ENCODE measurements around the gene SLITRK3.
"Not testable (repeated sequence)": the region's sequence is repeated elsewhere in the genome, so short reads cannot be mapped to it uniquely, and the experiment has no call there.

The SLITRK3 gene

DNA sequence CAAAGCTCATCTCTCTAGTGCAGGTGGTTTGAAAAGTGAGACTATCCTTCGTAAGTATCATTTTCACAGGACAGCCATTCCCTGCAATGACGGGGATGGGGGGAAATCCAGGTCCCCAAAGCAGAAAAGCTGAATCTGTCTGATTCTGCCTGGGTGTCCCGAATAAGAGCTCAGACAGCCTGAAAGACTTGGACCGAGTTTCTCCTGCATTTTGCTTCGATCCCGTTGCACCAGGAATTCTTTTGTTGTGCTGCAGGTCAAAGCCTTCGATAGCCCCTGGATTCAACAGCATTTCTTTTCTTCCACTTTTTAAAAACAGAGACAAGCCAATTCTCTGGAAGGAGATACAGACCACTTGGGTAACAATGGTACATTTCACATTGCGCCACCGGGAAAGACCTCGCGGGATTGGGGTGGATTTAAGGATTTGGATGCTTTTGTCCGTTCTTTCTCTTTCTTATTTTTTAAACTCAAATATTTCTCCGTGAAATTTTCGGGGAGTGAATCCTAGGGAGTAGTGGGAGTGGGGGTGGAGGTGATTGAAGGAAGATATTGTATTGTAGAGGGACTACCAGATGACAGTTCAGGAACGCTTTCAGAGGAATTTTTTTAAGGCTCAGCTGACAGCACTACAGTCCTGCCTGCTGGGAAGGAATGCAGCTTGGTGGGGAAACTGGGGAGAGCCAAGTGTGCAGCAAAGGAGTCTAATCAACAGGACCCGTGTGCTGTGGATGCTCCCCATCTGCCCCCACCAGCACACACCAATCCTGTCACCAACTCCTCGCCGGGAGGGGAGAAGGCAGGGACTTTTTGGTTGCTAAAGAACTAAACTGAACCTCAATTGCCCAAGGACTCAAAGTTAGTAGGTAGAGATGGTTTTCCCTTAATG, 2.6 kb downstream of the SLITRK3 start:
- DNase-seq (ENCODE audit: extremely low read depth in 1 of 2, low read depth in 1 of 2) = no peak

DNA sequence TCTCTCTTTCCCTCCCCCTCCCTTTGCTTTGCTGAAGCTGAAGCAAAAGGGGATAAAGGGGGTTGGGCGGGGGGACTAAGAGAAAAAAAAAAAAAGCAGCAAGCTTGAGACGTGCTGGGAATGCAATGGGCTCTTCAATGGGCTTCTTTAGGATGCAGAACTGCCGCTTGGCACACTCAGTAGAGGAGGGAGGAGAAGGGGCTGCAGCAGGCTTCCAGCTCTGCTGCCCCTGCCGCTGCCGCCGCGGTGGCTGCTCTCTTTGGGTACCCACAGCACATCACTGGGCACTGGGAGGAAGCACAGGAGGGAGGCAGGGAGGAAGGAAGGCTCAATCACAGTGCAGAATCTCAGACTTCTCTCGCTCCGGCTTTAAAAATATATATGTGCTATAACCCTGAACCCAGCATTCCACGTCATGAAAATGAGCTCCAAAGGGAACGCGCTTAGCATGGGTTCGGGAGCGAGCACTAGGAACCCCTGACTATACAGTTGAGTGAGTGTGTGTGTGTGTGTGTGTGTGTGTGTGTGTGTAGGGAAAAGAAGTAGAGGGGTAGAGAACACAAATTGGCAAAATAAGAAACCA, 3.5 kb downstream of the SLITRK3 start:
- DNase-seq (ENCODE audit: extremely low read depth in 1 of 2, low read depth in 1 of 2) = no peak

DNA sequence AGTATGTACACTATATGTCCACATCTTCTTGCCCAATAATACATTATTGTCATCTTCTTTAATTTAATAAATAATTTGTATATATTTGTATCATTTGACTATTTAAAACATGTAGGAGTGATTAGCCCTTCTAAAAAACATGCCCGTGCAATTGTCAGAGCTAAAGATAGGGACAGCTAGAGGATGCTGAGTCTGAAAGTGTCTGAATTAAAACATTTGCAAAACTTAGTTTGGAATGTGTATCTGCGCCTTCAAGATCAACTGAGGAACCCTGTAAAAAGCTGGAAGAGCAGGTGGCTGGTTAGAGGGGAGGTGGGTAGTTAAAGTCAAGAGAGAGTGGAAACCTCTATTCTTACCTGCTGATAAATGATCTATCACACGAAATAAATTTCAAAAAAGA, 4.7 kb downstream of the SLITRK3 start:
- no peak for DNase-seq (ENCODE audit: extremely low read depth in 1 of 2, low read depth in 1 of 2)

DNA sequence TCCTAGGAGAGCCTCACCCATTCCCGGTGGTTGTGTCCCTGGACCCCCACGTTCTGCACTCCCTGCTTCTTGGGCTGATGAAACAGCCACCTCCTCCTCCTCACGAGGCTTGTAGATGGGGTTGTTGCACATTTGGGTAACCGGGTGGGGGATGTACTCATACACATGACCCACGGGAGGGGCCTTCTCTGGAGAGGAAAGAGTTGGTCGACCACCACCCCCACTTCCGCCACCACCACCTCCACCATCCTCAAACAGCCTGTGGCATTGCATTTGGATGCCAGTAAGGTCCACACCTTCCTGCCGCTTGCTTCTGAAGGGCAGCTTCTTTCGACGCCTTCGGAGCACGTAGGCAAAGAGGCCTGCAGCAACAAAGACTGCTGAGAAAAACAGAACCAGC, 7.7 kb downstream of the SLITRK3 start:
- no peak for DNase-seq (ENCODE audit: extremely low read depth in 1 of 2, low read depth in 1 of 2)

DNA sequence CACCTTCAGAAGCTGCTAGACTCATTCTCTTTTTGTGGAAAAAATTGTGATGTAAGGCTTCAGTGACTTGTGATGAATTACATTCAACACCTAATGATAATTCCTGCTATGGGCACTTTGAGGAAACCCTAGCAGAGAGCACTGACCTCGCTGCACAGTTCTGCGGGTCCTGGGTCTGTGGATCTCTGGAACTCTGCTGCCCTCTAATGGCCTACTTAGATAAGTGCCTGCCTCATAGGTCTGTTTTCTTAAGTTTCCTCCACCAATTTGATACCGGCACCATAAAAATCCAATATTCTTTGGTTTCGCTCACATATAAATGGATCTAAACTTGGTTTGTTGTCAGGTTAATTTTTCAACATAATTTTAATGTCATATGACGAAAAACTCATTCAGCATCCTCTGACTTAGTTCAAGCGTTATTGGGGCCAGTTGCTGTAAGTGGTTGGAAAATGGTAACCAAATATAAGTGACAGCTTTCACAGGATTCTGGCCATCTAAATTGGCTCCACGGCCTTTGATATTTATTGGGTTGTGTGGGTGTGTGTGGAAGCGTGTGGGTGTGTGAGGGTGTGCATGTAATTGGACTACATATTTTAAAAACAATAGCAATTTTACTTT, 10.4 kb downstream of the SLITRK3 start:
- peak in 1 of 2 donors; percentile 4 for DNase-seq (ENCODE audit: extremely low read depth in 1 of 2, low read depth in 1 of 2)

DNA sequence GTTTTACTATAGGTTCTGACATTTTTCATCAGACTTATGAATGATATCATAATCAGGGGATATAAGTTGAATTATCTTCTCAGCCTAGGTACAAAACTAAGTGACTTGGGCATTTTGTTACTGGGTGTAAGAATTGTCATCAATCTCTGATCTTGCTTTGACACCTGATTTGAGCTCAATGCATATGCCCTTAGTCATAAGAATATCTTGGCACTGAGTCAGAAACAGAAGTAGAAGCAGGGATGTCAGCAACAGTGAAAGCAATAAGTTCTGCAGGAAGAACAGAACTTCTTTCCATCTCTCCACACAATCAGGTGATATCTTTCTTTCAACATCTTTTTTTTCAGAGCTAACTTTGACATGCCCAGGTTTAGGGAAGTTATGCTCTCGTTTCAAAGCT, 14.6 kb downstream of the SLITRK3 start:
- no peak for DNase-seq (ENCODE audit: extremely low read depth in 1 of 2, low read depth in 1 of 2)

DNA sequence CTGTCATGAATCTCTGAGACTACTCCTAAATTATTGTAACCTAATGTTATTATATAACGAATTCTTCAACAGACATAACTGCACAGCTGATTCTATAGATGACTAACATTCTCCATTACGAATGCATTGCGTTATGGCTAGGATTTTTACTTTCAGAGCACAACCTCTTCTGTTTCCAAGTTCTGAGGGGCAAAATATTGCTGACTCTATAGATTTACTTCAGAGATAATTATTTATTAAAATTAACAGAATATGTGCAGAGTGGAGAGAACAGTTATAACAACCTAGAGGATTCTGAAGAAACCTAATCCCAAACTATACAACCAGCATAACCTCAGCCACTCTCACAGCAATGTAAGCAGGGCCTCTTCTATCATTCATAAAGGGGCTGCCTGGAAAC, 25.9 kb downstream of the SLITRK3 start:
- no peak for DNase-seq (ENCODE audit: extremely low read depth in 1 of 2, low read depth in 1 of 2)

DNA sequence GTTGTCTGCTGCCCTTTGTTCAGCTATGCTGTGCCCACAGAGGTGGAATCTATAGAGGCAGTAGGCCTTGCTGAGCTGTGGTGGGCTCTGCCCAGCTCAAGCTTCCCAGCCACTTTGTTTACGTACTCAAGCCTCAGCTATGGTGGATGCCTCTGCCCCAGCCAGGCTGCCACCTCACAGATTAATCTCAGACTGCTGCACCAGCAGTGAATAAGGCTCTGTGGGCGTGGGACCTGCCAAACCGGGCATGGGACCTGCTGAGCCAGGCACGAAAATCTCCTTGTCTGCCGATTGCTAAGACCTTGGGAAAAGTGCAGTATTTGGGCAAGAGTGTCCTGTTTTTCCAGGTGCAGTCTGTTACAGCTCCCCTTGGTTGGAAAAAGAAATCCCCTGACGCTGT, 26.8 kb downstream of the SLITRK3 start:
- no peak for DNase-seq (ENCODE audit: extremely low read depth in 1 of 2, low read depth in 1 of 2)

DNA sequence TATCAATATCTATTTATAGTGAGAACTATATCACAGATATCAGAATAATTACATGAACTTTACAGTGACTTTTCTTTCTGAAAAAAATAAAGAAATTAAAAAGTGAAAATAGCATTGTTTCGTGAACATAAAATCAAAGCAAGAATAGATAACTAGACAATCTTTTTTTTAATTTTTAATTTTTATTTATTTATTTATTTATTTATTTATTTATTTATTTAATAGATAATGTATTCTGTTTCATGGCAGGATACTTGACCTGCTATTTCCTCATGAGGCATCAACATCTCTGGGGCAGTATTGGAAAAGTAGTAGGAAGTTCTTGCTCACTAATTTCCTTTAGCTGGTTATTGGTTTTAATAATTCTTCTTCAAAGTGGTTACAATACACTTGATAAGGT, 33.3 kb downstream of the SLITRK3 start:
- no peak for DNase-seq (ENCODE audit: extremely low read depth in 1 of 2, low read depth in 1 of 2)

DNA sequence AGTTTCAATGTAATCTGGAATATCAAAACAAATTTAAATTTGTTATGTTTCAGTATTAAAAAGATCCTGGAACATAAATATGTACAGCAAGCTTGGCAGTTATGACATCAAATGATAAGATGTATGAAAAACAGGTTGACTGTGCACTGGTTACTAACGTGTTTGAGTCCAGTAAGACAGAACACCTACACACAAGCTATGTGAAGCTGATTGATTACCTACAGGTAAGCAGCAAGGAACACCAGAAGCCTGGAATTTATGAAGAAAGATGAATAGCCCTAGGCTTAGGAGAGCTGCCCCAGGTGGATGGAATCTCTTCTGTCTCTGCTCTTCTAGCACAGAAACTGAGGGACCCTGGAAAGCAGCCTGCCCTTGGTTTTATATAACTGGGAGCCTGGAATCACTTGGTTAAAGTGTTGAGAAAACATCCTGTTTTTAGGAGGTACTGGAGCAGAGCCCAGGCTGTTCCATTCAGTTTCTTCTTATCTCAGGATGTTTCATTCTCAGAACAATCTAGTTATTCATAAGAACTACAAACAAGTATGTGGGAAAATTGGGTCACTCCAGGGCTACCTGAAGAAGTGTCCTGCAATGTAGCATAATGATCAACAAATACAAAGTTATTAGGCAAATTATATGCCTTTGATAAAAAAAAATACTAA, 36.3 kb downstream of the SLITRK3 start:
- DNase-seq (ENCODE audit: extremely low read depth in 1 of 2, low read depth in 1 of 2) = no peak

DNA sequence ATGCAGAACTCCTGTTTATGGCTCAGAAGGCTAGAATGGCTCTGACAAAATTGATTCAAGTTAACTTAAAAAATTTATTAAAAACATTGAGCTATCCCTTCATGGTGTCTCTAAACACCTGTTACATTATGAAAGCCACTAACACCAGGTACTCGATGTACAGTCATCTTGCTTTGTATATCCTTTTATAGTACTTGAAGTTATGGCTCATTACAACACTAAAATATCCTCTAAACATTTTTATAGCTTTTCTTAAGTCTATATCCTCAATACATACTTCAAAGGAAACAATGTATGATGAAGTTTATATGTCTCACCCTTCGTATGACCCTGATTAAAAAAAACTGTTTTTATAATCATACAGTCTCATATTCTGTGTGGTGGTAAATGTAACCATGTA, 38.2 kb downstream of the SLITRK3 start:
- no peak for DNase-seq (ENCODE audit: extremely low read depth in 1 of 2, low read depth in 1 of 2)

DNA sequence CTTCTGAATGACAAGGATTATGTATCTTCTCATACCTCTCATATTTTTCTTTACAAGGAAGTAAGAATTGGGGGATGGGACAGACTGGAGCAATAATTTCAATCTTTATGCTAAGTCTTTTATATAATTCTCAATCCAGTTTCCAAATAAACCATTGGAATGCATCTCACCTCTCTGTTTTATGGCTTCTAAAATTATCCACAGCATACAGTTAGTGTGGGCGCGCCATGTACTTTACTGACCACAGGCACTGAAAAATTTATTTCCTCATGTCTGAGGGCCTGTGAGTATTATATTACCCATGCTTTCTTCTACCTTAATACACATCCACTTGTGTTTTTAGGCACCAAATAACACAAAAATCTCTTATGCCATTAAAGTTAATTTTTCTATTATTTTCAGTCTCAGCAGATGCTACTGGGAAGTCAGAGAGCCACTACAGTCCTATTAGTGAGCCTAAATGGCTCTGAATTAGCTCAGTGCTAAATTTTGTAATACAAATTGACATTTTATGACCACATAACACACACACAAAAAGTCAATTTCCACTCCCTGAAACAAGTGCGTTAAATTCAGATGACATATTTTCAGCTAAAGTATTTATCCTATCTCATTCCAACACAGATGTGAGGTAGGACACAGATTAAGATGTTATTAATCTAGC, 39.3 kb downstream of the SLITRK3 start:
- DNase-seq (ENCODE audit: extremely low read depth in 1 of 2, low read depth in 1 of 2) = no peak

DNA sequence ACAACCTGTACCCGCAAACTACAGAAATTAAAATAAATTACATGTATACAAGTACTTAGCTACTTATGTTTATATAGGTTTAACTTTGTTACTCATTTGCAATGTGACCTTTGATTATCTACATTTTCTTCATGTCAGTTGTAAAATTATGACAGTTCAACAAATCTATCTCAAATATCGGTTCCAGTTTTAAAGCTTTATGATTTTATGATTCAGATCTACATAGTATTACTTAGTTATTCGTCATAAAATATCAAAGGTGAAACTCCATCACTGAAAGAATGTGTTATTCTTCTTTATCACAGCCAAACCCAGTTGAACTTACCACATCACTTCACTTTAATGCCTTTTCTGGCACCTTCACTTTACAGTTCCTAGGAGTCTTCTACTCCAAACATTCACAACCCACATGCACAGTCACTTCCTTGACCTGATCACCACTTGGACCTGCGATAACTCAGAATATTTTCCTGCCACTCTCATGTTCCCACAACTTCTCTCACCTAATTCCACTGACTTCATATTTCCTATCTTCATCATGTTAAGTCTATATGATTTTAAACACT, 47.2 kb downstream of the SLITRK3 start:
- no peak for DNase-seq (ENCODE audit: extremely low read depth in 1 of 2, low read depth in 1 of 2)

DNA sequence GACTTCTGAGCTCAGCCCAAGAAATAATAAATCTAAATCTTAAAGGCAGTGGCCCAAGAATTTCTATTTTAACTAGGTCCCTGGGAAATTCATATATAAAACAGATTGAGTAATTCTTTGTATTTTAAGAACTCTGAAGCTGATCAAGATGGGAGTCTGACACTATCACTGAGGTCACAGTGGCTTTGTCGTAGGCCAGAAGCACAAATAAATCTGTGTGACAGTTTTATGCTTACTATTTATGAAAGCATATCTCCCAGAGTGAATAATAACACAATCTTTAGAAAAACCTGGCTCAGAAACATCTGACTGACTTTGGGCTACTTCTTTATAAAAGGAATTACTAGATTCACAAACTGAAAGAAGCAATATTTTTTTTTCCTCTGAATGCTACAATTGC, 51.9 kb downstream of the SLITRK3 start:
- no peak for DNase-seq (ENCODE audit: extremely low read depth in 1 of 2, low read depth in 1 of 2)

DNA sequence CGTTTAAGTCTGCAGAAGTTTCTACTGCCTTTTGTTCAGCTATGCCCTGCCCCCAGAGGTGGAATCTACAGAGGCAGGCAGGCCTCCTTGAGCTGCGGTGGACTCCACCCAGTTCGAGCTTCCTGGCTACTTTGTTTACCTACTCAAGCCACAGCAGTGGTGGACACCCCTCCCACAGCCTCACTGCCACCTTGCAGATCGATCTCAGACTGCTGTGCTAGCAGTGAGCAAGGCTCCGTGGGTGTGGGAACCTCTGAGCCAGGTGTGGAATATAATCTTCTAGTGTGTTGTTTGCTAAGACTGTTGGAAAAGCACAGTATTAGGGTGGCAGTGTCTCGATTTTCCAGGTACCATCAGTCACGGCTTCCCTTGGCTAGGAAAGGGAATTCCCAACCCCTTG, 56.3 kb downstream of the SLITRK3 start:
- not testable (repeated sequence) for DNase-seq (ENCODE audit: extremely low read depth in 1 of 2, low read depth in 1 of 2)

Data from stimulated activated CD8-positive, alpha-beta memory T cell treated with anti-CD3 and anti-CD28 coated beads, Interleukin-7, amount 100 ng/mL, for 48 hours (primary cell).